ENCODE data around the gene SHMT1. TPM values are rescaled to one million over a fixed set of nuclear protein-coding genes. Genes with fewer than 3 reads are reported as not detected.

Gene SHMT1
- total and polyA plus RNA-seq, 9 donors: 13.3 to 32.8 (median 19.9) TPM

- Histone ChIP-seq H3K9me3 (no peaks in the 10 kb centered on the region), H3K4me3 (peak overlapping the region; percentile 65), H3K27ac (no peak overlapping the region), H3K36me3 (no peaks in the 10 kb centered on the region), H3K27me3 (no peaks in the 10 kb centered on the region), H3K4me1 (ENCODE audit: insufficient read depth) (peaks cover 20% of the 10 kb centered on the region)
- WGBS, 3 donors: 64 to 70% (median 67%) methylated on average over 11 of the region's 11 CpGs
- intact Hi-C loops (cut with DNase I): no loop called here
- DNase-seq: no peak
- no peak for TF ChIP-seq EP300 (IDR thresholded peaks at IDR 0.05)
- TF ChIP-seq, protein P1, sequence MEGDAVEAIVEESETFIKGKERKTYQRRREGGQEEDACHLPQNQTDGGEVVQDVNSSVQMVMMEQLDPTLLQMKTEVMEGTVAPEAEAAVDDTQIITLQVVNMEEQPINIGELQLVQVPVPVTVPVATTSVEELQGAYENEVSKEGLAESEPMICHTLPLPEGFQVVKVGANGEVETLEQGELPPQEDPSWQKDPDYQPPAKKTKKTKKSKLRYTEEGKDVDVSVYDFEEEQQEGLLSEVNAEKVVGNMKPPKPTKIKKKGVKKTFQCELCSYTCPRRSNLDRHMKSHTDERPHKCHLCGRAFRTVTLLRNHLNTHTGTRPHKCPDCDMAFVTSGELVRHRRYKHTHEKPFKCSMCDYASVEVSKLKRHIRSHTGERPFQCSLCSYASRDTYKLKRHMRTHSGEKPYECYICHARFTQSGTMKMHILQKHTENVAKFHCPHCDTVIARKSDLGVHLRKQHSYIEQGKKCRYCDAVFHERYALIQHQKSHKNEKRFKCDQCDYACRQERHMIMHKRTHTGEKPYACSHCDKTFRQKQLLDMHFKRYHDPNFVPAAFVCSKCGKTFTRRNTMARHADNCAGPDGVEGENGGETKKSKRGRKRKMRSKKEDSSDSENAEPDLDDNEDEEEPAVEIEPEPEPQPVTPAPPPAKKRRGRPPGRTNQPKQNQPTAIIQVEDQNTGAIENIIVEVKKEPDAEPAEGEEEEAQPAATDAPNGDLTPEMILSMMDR (IDR thresholded peaks at IDR 0.05): no peak
- no peak for TF ChIP-seq POLR2A (IDR thresholded peaks at IDR 0.05)
Measured at GRCh38 chr17:18315961-18316360, 47.4 kb downstream of the SHMT1 start.

GRCh38 chr17:18315562-18315922 lies 47.8 kb downstream of the SHMT1 start:
- H3K27ac ChIP-seq: peak overlapping the region; percentile 54 to 73
- peaks cover 20% of the 10 kb centered on the region for H3K4me1 ChIP-seq (ENCODE audit: insufficient read depth)
- peak in 1 of 5 donors; percentile 25 for DNase-seq
- intact Hi-C loops (cut with DNase I): no loop called here
- H3K27me3 ChIP-seq: no peaks in the 10 kb centered on the region
- H3K9me3 ChIP-seq: no peaks in the 10 kb centered on the region
- 4 to 10% (median 9%) methylated on average over 18 of the region's 18 CpGs for WGBS, 3 donors
- no peaks in the 10 kb centered on the region for H3K36me3 ChIP-seq
- TF ChIP-seq, protein P1 (IDR thresholded peaks at IDR 0.05): no peak
- no peak for TF ChIP-seq EP300 (IDR thresholded peaks at IDR 0.05)
- peak overlapping the region; percentile 65 for H3K4me3 ChIP-seq

- H3K4me1 ChIP-seq (ENCODE audit: insufficient read depth): peaks cover 20% of the 10 kb centered on the region
- TF ChIP-seq EP300 (IDR thresholded peaks at IDR 0.05): peak; percentile 88
- TF ChIP-seq, protein P1 (IDR thresholded peaks at IDR 0.05): peak in 2 of 3 donors; percentile 34 to 51
- TF ChIP-seq POLR2A (IDR thresholded peaks at IDR 0.05): no peak
- 0% methylated on average over 77 to 78 of the region's 78 CpGs for WGBS, 3 donors
- peak within 1 kb of the TSS; percentile 65 for H3K4me3 ChIP-seq
- no peaks in the 10 kb centered on the region for H3K9me3 ChIP-seq
- intact Hi-C loops (cut with DNase I): no loop called here
- DNase-seq: peak; percentile 95 to 98 (median 96)
- H3K27me3 ChIP-seq: no peaks in the 10 kb centered on the region
- H3K36me3 ChIP-seq: no peaks in the 10 kb centered on the region
- H3K27ac ChIP-seq: peak within 1 kb of the TSS; percentile 54 to 73
Measured at GRCh38 chr17:18314731-18315561, 48.4 kb downstream of the SHMT1 start, which contains the start of the genes SMCR8 and TOP3A. TSS of gene SMCR8 (plus strand) at chr17:18315293. CDS start at chr17:18315790, 497 bp downstream. TSS of gene TOP3A (minus strand) at chr17:18314994. CDS start at chr17:18314778, 216 bp downstream.

- WGBS, 3 donors: 0 to 1% (median 0%) methylated on average over 38 to 39 of the region's 39 CpGs
- Histone ChIP-seq H3K4me1 (ENCODE audit: insufficient read depth) (peaks cover 20% of the 10 kb centered on the region), H3K9me3 (no peaks in the 10 kb centered on the region), H3K27ac (peak overlapping the region in 1 of 2 donors; percentile 54), H3K36me3 (no peaks in the 10 kb centered on the region), H3K4me3 (peak overlapping the region; percentile 65), H3K27me3 (no peaks in the 10 kb centered on the region)
- TF ChIP-seq, protein P1 (IDR thresholded peaks at IDR 0.05): no peak
- no peak for TF ChIP-seq EP300 (IDR thresholded peaks at IDR 0.05)
- intact Hi-C loops (cut with DNase I): no loop called here
- peak in 2 of 5 donors; percentile 27 to 35 for DNase-seq
Measured at GRCh38 chr17:18314059-18314730, 49.2 kb downstream of the SHMT1 start.
